GM19463 (cell line): ENCODE results near the gene LPIN2.
"Not testable (repeated sequence)": the region's sequence is repeated elsewhere in the genome, so short reads cannot be mapped to it uniquely, and the experiment has no call there.

Experiments
- ATAC-seq: cut with Tn5 transposase; IDR thresholded peaks from one replicate; pipeline ENCODE4 v1.9.1; 2021; ENCODE audit warnings: mild to moderate bottlenecking, moderate library complexity; ENCODE audit not compliant: unreplicated experiment

LPIN2 gene, protein sequence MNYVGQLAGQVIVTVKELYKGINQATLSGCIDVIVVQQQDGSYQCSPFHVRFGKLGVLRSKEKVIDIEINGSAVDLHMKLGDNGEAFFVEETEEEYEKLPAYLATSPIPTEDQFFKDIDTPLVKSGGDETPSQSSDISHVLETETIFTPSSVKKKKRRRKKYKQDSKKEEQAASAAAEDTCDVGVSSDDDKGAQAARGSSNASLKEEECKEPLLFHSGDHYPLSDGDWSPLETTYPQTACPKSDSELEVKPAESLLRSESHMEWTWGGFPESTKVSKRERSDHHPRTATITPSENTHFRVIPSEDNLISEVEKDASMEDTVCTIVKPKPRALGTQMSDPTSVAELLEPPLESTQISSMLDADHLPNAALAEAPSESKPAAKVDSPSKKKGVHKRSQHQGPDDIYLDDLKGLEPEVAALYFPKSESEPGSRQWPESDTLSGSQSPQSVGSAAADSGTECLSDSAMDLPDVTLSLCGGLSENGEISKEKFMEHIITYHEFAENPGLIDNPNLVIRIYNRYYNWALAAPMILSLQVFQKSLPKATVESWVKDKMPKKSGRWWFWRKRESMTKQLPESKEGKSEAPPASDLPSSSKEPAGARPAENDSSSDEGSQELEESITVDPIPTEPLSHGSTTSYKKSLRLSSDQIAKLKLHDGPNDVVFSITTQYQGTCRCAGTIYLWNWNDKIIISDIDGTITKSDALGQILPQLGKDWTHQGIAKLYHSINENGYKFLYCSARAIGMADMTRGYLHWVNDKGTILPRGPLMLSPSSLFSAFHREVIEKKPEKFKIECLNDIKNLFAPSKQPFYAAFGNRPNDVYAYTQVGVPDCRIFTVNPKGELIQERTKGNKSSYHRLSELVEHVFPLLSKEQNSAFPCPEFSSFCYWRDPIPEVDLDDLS

GRCh38 chr18:3013024-3013804 is at the start of gene LPIN2:
TSS of gene LPIN2 (minus strand) at chr18:3013144. CDS start at chr18:2960840, 52,304 bp downstream.
- ATAC-seq = peak; percentile 79

- peak; percentile 52 for ATAC-seq
These were observed 48.8 kb upstream of the LPIN2 start for GRCh38 chr18:3061581-3062312.

DNA sequence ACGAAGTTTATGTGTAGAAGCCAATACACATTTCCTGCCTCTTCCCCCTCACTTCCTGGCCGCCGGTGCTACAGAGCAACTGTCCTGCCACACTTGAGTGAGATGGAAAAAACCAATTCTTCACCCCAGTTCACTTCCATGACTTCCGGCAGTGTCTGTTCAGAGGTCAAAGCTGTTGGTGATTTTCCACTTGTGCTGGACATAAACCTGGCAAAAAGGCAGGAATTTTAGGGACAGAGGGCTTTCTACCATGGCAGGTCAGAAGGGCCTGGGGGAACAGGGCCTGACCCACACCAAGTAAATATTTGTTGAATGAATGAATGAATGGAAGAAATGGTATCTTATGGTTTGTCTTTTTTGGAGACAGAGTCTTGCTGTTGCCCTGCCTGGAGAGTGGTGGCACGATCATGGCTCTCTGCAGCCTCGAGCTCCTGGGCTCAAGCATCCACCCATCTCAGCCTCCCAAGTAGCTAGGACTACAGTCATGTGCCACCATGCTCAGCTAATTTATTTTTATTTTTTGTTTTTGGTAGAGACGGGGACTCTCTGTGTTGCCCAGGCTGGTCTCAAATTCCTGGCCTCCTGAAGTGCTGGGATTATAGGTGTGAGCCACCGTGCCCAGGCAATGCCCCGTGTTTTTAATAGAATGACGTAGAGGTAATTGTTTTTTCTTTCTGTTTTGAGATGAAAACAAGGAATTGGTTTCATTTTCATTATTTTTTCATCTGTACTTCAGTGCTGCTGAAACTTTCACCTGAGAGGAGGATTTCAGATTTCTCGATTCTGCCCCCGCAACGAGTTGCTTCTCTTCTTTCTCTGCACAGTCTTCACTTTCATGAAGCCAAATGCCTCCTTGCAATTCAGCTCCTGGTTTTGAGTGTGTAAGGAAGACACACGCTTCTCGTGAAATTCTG is 48.0 kb upstream of the LPIN2 start:
- no peak for ATAC-seq

- ATAC-seq = no peak
These were observed 46.3 kb upstream of the LPIN2 start for GRCh38 chr18:3059272-3059671.

GRCh38 chr18:3058328-3059191 is 45.6 kb upstream of the LPIN2 start:
- ATAC-seq = no peak

- no peak for ATAC-seq
These were observed 44.6 kb upstream of the LPIN2 start for GRCh38 chr18:3057526-3057925.

DNA sequence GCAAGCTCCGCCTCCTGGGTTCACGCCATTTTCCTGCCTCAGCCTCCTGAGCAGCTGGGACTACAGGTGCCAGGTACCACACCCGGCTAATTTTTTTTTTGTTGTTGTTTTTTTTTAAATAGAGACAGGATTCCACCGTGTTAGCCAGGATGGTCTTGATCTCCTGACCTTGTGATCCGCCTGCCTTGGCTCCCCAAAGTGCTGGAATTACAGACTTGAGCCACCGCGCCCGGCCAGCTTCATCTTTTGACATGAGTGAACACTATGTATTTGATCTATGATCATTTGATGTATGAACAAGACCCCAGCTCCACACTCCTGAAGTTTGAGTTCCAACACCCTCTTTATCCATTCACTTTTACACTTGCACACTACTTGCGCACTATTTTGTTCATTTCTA is 43.4 kb upstream of the LPIN2 start:
- no peak for ATAC-seq

DNA sequence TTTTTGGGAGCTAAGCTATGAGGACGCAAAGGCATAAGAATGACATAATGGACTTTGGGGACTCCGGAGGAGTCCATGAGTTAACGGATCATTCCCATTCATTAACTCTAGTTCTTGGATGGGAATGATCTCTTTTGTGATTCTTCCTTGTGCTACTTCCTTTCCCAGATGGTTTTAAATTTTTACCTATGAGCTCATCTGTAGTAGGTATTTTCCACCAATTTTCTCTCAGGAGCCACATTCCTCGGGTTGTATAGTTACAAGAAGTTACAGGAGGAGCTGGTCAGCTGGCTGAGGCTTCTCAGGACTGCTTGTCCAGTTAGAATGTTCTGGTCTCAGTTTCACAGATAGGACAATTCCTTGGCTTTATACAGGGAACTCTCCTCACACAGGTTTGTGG is 42.9 kb upstream of the LPIN2 start:
- no peak for ATAC-seq

- no peak for ATAC-seq
These were observed 42.3 kb upstream of the LPIN2 start for GRCh38 chr18:3055186-3055728.

DNA sequence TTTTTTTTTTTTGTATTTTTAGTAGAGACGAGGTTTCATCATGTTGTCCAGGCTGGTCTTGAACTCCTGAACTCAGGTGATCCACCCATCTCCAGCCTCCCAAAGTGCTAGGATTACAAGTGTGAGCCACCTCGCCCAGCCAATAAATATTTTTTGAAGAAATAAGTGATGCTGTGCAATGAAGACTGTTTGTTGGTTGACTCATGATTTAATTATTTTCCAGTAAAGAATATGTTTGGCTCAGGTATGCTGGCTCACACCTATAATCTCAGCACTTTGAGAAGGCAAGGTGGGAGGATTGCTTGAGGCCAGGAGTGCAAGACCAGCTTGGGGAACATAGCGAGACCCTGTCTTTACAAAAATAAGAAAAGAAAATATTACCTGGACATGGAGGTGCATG is 41.8 kb upstream of the LPIN2 start:
- ATAC-seq = no peak

- no peak for ATAC-seq
These were observed 41.3 kb upstream of the LPIN2 start for GRCh38 chr18:3054214-3054613.

DNA sequence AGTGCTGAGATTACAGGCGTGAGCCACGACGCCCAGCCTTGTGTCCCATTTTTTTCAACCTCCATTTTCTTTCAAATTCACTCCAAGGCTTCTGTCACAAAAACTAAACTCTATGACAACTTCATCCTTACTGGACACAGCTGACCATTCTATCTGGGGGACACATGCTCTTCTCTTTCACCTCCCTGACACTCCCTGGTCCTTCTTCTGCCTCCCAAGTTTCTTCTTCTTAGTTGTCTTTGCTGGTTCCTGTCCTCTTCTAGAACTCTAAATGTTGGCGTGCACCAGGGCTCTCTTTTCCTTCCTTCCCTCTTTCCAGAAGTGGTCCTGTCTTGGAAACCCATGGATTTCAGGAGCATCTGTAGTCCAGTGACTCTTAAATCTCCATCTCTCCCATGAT is 40.1 kb upstream of the LPIN2 start:
- no peak for ATAC-seq

DNA sequence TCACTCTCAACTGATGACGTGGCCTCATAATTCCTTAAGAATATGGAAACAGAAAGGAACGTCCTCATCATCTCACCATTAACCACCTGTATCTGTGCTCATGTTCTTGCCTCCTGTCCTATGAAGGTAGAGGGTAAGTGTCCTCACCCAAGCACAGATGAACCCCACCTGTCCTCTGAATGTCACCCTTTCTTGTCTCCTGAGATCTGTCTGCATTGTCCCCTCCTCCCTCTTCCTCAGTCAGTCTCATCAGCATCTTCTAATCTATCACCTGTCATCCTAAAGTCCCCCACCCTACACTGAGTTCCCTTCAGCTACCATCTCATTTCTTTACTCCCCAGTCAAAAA is 39.4 kb upstream of the LPIN2 start:
- no peak for ATAC-seq

GRCh38 chr18:3051718-3052410 is 38.9 kb upstream of the LPIN2 start:
- no peak for ATAC-seq

GRCh38 chr18:3049897-3050454 is 37.0 kb upstream of the LPIN2 start:
- ATAC-seq = not testable (repeated sequence)

DNA sequence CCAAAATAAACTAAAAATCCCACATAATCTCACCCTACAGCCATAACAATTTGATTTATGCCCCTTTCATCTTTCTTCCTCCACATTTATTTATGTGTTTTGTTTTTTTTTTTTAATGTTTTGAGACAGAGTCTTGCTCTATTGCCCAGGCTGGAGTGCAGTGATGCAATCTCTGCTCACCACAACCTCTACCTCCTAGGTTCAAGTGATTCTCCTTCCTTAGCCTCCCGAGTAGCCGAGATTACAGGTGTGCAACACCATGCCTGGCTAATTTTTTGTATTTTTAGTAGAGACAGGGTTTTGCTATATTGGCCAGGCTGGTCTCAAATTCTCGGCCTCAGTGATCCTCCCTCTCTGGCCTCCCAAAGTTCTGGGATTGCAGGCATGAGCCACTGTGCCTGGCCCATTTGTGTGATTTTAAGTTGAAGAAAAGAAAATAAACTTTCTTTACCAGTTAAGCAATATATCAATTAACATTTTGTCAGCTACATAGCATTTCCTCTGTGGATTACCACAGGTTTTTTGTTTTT is 35.9 kb upstream of the LPIN2 start:
- no peak for ATAC-seq

DNA sequence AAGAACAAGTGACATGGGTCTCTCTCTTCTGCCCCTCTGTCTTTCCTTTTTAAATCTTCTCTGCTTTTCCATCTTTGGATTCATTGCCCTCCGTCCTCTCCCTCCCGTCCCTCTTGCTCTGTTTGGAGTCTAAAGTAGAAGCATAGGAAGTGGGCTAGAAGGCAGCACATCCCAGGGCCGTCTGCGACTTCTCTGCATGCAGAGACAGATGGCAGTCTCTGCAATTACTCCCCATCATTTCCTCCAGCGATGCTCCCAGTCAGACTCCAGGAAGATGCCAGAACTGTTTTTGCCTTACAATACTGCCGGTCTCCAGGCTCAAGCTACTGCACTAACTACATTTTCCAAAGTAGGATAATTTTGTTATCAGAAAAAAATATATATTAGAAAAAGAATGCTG is 35.2 kb upstream of the LPIN2 start:
- ATAC-seq = no peak
